Lower leg skin (tissue), 3 donors: ENCODE data around the gene REEP1.

Experiments
- CTCF ChIP-seq, 3 donors: fragments of 450-650 bp; IDR thresholded peaks; one replicate each; pipeline ENCODE4 v1.5.1; 2016; ENCODE audit warnings: antibody characterized with exemption in 3 of 3, mild to moderate bottlenecking in 3 of 3, moderate library complexity in 2 of 3
- POLR2A ChIP-seq, 2 donors: fragments of 450-650 bp; IDR thresholded peaks; one replicate each; pipeline ENCODE4 v1.6.1; 2016 to 2017; ENCODE audit warnings: antibody characterized with exemption in 2 of 2, mild to moderate bottlenecking in 1 of 2, moderate library complexity in 1 of 2

GRCh38 chr2:86315084-86315483 lies 22.3 kb downstream of the REEP1 start:
- TF ChIP-seq CTCF (IDR thresholded peaks at IDR 0.05): no peak
- TF ChIP-seq POLR2A (IDR thresholded peaks at IDR 0.05): no peak
